HG03103 (cell line): ENCODE results near the gene ARRDC2.
"Not testable (repeated sequence)": the region's sequence is repeated elsewhere in the genome, so short reads cannot be mapped to it uniquely, and the experiment has no call there.

Experiments
- ATAC-seq: cut with Tn5 transposase; IDR thresholded peaks from one replicate; pipeline ENCODE4 v1.9.1; 2021; ENCODE audit warnings: low read depth; ENCODE audit not compliant: unreplicated experiment

ARRDC2 gene

DNA sequence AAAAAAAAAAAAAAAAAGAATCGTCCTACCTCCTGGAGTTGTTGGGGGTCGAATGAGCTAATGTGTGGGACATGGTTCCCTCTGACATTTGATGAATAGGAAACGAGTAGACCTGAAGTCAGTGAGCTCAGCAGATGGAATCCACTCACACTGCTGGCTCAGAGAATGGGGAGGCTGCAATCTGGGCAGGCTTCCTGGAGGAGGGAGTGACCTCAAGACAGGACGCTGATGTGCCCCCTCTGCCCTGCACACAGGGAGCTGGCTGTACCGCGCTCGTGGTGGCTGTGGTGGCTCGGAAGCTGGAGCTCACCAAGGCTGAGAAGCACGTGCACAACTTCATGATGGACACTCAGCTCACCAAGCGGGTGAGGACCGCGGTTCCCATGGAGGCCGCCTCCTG, 19.8 kb upstream of the ARRDC2 start:
- ATAC-seq, result no peak

DNA sequence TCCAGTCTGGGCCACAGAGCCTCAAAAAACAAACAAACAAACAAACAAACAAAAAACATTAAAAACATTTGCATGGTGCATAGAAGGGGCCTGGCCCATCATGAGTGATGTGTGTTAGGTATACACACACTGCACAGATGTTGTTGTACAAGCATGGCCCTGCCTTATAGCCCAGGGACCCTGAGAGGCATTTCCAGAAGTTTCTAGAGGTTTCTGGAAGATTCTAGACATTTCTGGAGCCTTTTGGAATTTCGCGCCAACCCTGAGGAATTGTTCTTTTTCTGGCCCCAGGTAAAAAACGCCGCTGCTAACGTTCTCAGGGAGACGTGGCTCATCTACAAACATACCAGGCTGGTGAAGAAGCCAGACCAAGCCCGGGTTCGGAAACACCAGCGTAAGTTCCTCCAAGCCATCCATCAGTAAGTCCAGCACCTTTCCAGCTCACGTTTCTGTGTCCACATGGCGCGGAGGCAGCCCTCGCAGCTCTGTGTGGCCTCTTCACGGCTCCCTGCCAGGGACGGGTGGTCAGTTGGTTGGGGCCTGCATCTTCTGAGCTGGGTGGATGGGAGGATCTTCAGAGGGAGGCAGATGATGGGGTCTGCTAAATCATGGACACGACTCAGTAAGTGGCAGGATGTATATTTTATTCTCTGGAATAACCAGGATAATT, 18.4 kb upstream of the ARRDC2 start:
- no peak for ATAC-seq

DNA sequence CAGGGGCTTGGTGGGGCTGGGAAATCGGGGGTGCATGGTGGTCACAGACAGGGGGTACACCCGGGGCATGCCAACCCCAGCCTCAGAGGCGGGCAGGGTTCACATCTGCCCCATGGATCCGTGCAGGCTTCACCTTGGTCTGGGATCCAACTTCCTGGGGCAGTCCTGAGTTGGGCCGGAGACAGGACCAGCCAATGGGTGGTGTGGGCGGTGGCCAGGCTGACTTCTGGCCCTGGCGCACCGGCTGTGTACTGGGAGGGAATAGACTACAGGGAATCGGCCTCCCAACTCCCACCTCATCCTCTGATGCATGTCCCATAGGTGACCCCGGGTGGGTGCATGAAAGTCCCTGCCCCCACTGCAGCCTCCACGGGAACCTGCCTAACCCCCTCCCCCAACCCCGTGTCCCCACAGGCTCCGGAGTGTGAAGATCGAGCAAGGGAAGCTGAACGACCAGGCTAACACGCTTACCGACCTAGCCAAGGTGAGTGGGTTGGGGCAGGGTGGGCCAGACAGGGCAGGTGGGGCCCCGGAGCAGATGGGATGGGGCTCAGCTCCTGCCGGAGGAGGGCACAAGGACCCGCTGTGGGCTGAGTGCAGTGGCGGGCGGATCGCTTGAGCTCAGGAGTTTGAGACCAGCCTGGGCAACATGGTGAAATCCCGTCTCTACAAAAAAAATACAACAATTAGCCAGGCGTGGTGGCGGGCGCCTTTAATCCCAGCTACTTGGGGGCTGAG, 14.7 kb upstream of the ARRDC2 start:
- no peak for ATAC-seq

- no peak for ATAC-seq
Measured at GRCh38 chr19:17996826-17997316, 11.1 kb upstream of the ARRDC2 start.

GRCh38 chr19:17997969-17998826, 9.8 kb upstream of the ARRDC2 start:
- ATAC-seq, result no peak

- ATAC-seq, result no peak
Measured at GRCh38 chr19:17998827-17999150, 9.2 kb upstream of the ARRDC2 start.

DNA sequence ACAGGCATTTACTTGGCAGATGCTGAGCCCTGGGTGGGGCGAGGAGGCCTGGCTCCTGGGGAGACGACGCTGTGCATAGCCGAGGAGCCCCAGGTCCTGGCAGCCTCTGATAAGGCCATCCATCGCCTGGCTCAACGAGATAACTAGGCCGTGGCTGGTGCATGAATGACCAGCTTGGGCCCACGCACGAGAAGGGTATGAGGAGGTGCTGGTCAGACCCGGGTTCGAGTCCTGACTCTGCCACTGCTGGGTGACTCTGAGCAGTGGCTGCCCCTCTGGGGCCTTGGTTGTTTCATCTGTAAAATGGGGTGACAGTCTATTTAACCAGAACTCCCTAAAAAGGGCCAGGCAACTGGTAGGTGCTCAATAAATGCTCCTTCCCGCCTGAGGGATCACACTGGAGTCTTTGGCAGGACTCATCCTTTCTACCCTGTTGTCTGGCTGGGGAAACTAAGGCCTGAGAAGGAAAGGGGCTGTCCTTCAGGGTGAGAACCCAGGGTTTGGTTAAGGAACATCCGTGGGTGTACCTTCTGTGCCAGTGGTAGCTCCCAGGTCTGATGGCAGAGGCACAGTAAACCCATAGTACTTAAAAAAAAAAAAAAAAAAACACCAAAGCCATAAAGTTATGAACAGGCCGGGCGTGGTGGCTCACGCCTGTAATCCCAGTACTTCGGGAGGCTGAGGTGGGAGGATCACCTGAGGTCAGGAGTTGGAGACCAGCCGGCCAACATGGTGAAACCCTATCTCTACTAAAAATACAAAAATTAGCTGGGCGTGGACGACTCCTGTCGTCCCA, 8.1 kb upstream of the ARRDC2 start:
- no peak for ATAC-seq

- ATAC-seq, result no peak
Measured at GRCh38 chr19:18000480-18000914, 7.5 kb upstream of the ARRDC2 start.

DNA sequence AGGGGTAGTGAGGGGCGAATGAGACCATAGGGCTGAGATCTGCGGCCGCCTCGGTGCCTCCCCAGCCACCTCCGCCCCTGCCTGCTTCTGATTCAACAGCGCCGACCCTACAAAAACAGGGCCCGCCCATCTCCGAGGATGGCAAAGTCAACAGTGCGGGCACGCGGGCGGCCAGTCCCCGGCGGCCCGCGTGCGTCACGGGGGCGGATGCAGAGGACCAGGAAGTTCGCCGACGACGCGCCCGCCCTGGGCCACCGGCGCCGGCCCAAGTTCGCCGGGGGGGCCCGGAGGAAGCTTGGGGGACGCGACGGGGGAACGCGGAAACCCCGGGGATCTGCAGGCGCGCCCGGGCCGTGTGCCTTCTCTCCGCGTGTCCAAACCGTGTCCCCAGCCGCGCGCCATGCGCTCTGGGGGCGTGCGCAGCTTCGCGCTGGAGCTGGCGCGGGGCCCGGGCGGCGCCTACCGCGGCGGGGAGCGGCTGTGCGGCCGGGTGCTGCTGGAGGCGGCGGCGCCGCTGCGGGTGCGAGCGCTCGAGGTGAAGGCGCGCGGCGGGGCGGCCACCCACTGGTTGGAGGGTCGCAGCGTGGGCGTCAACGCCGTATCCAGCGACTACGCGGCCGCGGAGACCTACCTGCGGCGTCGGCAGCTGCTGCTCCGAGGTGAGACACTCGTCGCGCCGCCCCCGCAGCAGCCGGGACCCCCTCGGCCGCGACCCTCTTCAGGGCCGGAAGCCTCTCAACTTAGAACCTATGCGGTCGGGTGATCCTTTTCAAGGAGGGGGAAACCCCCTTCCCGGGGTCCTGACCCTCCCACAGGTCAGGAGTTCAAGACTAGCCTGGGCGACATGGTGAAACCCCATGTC, 6.8 kb upstream of the ARRDC2 start:
- no peak for ATAC-seq

DNA sequence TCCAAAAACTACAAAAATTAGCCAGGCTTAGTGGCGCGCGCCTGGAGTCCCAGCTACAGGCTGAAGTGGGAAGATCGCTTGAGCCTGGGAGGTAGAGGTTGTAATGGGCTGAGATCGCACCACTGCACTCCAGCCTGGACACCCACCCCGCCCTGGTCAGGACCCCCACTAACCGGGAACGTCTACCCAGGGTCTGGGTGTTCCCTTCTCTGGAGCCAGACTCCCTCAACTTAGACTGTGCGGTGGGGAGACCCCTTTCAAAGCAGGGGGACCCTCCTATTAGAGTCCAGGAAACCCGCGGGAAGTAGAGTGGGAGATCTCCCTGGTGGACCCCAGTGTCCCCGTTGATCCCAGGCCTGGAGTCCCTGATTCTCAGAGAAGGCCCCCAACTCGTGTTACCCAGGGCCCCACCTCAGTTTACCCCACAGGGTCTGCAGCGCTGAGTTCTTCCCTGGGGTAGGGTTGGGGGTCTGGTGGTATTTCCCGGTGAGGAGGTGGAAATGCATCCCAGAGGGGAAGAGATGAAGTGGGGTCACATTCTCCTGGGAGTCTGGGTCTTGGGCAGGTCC, 6.1 kb upstream of the ARRDC2 start:
- no peak for ATAC-seq

DNA sequence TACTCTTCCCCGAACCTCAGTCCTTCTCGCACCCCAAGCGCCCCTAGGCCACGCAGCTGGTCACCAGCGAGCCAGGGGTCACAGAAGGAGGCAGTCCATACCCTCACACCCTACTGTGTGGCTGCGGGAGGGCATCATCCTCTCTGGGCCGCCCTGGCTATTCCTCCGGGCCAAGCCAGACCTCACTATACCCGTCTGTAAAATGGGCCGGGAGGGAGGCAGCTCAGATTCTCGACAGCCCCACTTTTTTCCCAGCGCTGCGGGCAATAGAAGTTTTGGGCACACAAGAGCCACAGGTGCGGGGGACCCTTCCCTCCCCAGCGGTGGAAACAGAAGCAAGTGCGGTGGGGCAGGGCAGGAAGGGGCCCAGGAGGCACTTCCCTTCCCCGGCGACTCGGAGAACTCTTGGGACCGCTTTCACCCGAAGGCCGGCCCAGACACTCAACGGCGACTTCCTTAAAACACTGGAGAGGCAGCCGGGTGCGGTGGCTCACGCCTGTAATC, 5.6 kb upstream of the ARRDC2 start:
- ATAC-seq, result no peak

- ATAC-seq, result not testable (repeated sequence)
Measured at GRCh38 chr19:18005750-18006149, 2.2 kb upstream of the ARRDC2 start.

DNA sequence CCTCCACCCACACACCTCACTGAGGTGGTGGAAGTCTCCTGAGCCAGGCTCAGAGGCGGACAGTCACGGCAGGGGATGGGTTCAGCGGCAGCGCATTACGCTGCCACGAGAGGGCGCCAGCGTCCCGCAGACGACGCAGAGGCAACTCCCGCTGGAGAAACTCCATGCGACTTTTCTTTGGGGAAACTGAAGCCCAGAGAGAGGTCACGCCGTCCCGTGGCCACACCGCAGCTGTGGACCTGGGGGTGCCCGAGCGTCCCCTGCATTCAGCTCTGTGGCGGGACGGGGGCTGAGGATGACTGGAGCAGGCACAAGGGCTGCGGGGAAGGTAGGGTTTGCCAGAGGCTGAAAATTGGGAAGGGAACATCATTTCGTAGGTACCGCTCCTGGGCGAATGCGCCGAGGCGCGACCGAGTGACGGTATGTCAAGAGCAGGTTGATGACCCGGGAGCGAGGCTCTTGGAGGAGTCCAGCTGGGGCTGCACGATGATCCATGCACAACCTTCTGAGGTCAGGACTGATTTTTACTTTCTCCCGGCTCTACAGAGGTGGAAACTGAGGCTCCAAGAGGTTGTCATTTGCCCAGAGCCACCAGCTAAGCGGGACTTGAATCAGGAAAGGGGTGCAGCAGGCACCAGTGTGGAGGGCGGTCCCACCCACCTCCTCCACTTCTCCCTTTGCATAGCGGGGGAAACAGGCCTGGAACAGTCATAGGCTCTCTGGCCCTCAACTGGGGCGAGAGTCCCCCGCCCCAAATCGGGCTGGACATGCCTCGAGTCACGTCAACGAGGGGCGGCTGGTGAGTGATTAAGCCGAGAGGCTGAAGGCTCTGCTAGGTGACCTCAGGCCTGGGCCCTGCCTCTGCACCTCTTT, 690 bp upstream of the ARRDC2 start:
- no peak for ATAC-seq

DNA sequence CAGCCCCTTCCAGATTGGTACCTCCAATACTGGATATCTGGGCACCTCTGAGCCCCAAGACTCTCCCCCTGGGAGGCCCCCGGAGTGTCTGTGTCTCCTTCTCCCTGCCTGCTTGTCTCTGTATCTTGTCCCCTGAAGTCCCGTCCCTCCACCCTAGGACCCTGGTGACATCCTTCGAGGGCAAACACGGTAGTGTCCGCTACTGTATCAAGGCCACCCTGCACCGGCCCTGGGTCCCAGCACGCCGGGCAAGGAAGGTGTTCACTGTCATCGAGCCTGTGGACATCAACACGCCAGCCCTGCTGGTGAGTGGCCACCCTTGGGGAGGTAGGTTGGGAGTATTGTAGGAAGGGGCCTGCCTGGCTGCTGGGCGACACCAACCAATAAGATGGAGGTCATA, 844 bp downstream of the ARRDC2 start:
- no peak for ATAC-seq

DNA sequence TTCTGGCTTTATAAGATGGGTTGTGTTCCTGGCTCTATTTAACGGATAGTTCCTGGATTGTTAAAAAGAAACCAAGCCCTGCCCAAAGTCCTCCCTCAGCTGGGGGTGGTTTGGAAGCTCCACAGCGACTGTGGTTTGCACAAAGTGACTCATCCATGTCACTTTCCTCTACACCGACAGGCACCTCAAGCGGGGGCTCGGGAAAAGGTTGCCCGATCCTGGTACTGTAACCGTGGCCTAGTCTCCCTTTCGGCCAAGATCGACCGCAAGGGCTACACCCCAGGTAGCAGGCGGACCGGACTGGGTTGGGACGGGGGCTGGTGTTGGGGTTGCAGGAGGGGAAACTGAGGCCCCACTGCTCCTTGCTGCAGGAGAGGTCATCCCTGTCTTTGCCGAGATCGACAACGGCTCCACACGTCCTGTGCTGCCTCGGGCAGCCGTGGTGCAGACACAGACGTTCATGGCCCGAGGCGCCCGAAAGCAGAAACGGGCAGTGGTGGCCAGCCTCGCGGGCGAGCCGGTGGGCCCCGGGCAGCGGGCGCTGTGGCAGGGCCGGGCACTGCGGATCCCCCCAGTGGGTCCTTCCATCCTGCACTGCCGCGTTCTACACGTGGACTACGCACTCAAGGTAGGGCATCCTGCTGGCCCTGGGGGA, 1.6 kb downstream of the ARRDC2 start:
- no peak for ATAC-seq

- no peak for ATAC-seq
Measured at GRCh38 chr19:18010149-18010548, 2.2 kb downstream of the ARRDC2 start.

DNA sequence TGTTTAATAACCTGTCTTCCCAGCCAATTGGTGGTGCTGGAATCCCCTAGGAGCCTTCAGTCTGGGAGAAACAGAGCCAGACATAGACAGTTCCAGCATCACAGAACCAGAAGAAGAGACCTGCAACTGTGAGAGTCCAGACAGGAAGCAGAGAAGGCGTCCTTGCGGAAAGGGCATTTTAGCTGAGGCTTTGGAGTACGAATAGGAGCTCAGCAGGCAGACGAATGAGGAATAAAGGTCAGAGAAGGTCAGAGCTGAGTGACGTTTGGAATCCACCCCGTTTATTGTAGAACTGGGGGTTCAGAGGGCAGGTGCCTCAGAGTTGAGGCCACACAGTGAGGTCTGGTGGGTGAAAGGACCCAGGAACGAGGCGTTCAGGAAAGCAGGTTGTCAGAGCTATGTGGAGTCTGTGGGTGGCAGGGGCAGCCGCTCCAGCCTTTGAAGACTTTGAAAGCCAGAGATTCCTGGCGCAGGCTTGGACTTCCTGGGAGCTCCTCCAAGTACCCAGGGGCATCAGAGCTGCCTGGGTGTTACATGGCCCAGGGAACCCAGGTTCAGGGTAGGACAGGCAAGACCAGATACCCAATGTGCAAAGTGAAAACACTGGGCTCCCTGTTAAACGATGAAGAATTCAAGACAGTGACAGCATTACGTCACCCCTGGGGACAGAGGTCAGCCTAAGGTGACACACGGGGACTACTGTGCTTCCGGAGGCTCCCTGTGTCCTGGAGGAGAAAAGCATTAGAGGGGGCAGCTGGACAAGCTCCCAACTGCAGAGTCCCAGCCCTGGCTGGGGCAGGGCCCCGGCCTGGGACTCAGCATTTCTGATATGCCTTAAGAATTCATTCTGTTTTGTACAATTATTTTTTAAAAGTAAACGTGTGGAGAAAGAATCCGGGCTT, 5.5 kb downstream of the ARRDC2 start:
- ATAC-seq, result no peak
